Measurements from ENCODE around the gene INTS1.

The INTS1 gene

GRCh38 chr7:1542841-1543747 lies 38.9 kb upstream of the INTS1 start:
- no peak for DNase-seq (ENCODE audit: low spot score)

- no peak for DNase-seq (ENCODE audit: low spot score)
These were observed 38.1 kb upstream of the INTS1 start for GRCh38 chr7:1542329-1542728.

GRCh38 chr7:1541431-1542162 lies 37.4 kb upstream of the INTS1 start:
- no peak for DNase-seq (ENCODE audit: low spot score)

- no peak for DNase-seq (ENCODE audit: low spot score)
These were observed 36.6 kb upstream of the INTS1 start for GRCh38 chr7:1540776-1541271.

GRCh38 chr7:1539882-1540775 lies 35.9 kb upstream of the INTS1 start:
- DNase-seq (ENCODE audit: low spot score) = no peak

- DNase-seq (ENCODE audit: low spot score) = no peak
These were observed 35.1 kb upstream of the INTS1 start for GRCh38 chr7:1539181-1539881.

GRCh38 chr7:1538544-1539180 lies 34.5 kb upstream of the INTS1 start:
- DNase-seq (ENCODE audit: low spot score) = no peak

GRCh38 chr7:1537535-1538412 lies 33.6 kb upstream of the INTS1 start:
- DNase-seq (ENCODE audit: low spot score) = peak; percentile 64

GRCh38 chr7:1536743-1537534 lies 32.8 kb upstream of the INTS1 start:
- peak; percentile 52 for DNase-seq (ENCODE audit: low spot score)

GRCh38 chr7:1536455-1536742 lies 32.2 kb upstream of the INTS1 start:
- no peak for DNase-seq (ENCODE audit: low spot score)

- no peak for DNase-seq (ENCODE audit: low spot score)
These were observed 31.7 kb upstream of the INTS1 start for GRCh38 chr7:1535701-1536454.

GRCh38 chr7:1535100-1535458 lies 30.9 kb upstream of the INTS1 start:
- DNase-seq (ENCODE audit: low spot score) = no peak

- DNase-seq (ENCODE audit: low spot score) = no peak
These were observed 30.3 kb upstream of the INTS1 start for GRCh38 chr7:1534330-1535099.

- no peak for DNase-seq (ENCODE audit: low spot score)
These were observed 29.5 kb upstream of the INTS1 start for GRCh38 chr7:1533547-1534329.

GRCh38 chr7:1533255-1533546 lies 29.0 kb upstream of the INTS1 start:
- no peak for DNase-seq (ENCODE audit: low spot score)

GRCh38 chr7:1532456-1533254 lies 28.5 kb upstream of the INTS1 start:
- no peak for DNase-seq (ENCODE audit: low spot score)
